Caco-2 (cell line): Measurements from ENCODE around the gene IL22RA1. TPM values are rescaled to one million over a fixed set of nuclear protein-coding genes. Genes with fewer than 3 reads are reported as not detected.

Experiments used
- Bru-seq: library from RNA; stranded (reverse); fragments of 400-500 nt; gene quantifications from one replicate; lab custom pipeline; 2021; lab: Mats Ljungman, UMichigan
- BruChase-seq, 2 experiments: library from RNA; stranded (reverse); fragments of 400-500 nt; gene quantifications; one replicate each; lab custom pipeline; 2021; lab: Mats Ljungman, UMichigan
- BruUV-seq: library from RNA; stranded (reverse); fragments of 400-500 nt; replicated peaks from 2 replicates; lab custom pipeline; 2021; lab: Mats Ljungman, UMichigan
- CTCF ChIA-PET: fragments of 300-600 bp; sonication (Branson Sonifier 250); formaldehyde crosslinking; loops from one replicate; lab custom pipeline; 2022; ENCODE audit warnings: antibody characterized with exemption; lab: Charles Lee
- POLR2A ChIA-PET: fragments of 300-600 bp; sonication (Branson Sonifier 250); formaldehyde crosslinking; loops from one replicate; lab custom pipeline; 2022; ENCODE audit warnings: antibody characterized with exemption; lab: Charles Lee
- DNase-seq, 2 experiments: peaks; one replicate each; pipeline versions ENCODE4 v3.0.0 to v3.0.0-alpha.2; 2020 to 2022
- H3K27me3 ChIP-seq: replicated peaks from 2 replicates; pipeline ENCODE4 v1.6.0; 2011; ENCODE audit warnings: low read length; ENCODE audit not compliant: control insufficient read depth, insufficient read depth
- H3K36me3 ChIP-seq: 2 replicates; pipeline ENCODE4 v1.5.1; 2011; ENCODE audit warnings: low read length; ENCODE audit not compliant: control insufficient read depth, insufficient read depth
- H3K4me1 ChIP-seq: fragments of 250-450 bp; sonication (Bioruptor Pico); 2 replicates; pipeline ENCODE4 v1.5.1; 2020; ENCODE audit warnings: mild to moderate bottlenecking
- H3K4me3 ChIP-seq: 2 replicates; pipeline ENCODE4 v1.5.1; 2011; ENCODE audit warnings: low read depth, mild to moderate bottlenecking, control low read depth, low read length
- H3K9me3 ChIP-seq: fragments of 250-450 bp; sonication (Bioruptor Pico); 2 replicates; pipeline ENCODE4 v1.5.1; 2020; ENCODE audit warnings: mild to moderate bottlenecking, moderate library complexity
- H3K27ac Mint-ChIP-seq: one replicate; pipeline ENCODE4 v1.8.0; 2022; ENCODE audit warnings: mixed read lengths; ENCODE audit not compliant: unreplicated experiment
- H3K27me3 Mint-ChIP-seq: one replicate; pipeline ENCODE4 v1.8.0; 2022; ENCODE audit warnings: mixed read lengths; ENCODE audit not compliant: insufficient read depth, unreplicated experiment
- H3K36me3 Mint-ChIP-seq: one replicate; pipeline ENCODE4 v1.8.0; 2022; ENCODE audit warnings: mild to moderate bottlenecking, mixed read lengths; ENCODE audit not compliant: insufficient read depth, unreplicated experiment
- H3K4me1 Mint-ChIP-seq: one replicate; pipeline ENCODE4 v1.8.0; 2022; ENCODE audit warnings: low read depth, mixed read lengths; ENCODE audit not compliant: unreplicated experiment
- H3K4me3 Mint-ChIP-seq: one replicate; pipeline ENCODE4 v1.8.0; 2022; ENCODE audit warnings: mild to moderate bottlenecking, moderate library complexity, mixed read lengths; ENCODE audit not compliant: unreplicated experiment
- H3K9me3 Mint-ChIP-seq: one replicate; pipeline ENCODE4 v1.8.0; 2022; ENCODE audit warnings: mixed read lengths; ENCODE audit not compliant: unreplicated experiment
- CTCF ChIP-seq, 2 experiments: fragments of 200-600 bp in 1 of 2; IDR thresholded peaks; 1 replicate in 1 of 2; 2 replicates in 1 of 2; pipeline versions ENCODE4 v1.5.1 to v1.8.0; 2011 to 2022; ENCODE audit warnings: antibody characterized with exemption in 1 of 2, control low read depth in 1 of 2, inconsistent platforms in 1 of 2, low read depth in 1 of 2, low read length in 1 of 2, mild to moderate bottlenecking in 1 of 2, moderate library complexity in 1 of 2; ENCODE audit not compliant: insufficient read depth in 1 of 2, severe bottlenecking in 1 of 2, unreplicated experiment in 1 of 2
- intact Hi-C: fragments of 100-400 bp; cut with micrococcal nuclease; formaldehyde crosslinking; loops from one replicate; pipeline ENCODE4 v1.10.0; 2022; ENCODE audit not compliant: unreplicated experiment
- long read RNA-seq: library from polyadenylated mRNA; stranded (forward); transcript quantifications from one replicate; pipeline ENCODE4 v2.0.0, GENCODE V29; 2022
- total RNA-seq: library from RNA; stranded (reverse); gene quantifications from 2 replicates; pipeline ENCODE4 v1.2.3, GENCODE V29; 2022

IL22RA1 gene
- total RNA-seq (1.7 and 2.5 TPM in 2 replicates), Bru-seq, nascent RNA (percentile 39 among the genes with signal in this experiment), BruChase-seq, experiment 1, labeled RNA remaining after a 2-hour chase (percentile 35 among the genes with signal in this experiment), BruChase-seq, experiment 2, labeled RNA remaining after a 6-hour chase (percentile 38 among the genes with signal in this experiment)
- long read RNA-seq = 0 reads

- peak; percentile 34 to 81 for DNase-seq
- Mint-ChIP-seq H3K27me3 (no peaks in the 10 kb centered on the region), H3K4me1 (peaks cover 13% of the 10 kb centered on the region), H3K36me3 (no peaks in the 10 kb centered on the region), H3K27ac (peak within 1 kb of the TSS; percentile 42), H3K9me3 (no peaks in the 10 kb centered on the region), H3K4me3 (peak within 1 kb of the TSS; percentile 37)
- no peaks in the 10 kb centered on the region for H3K27me3 ChIP-seq
- intact Hi-C loops = no loop called here
- BruUV-seq = no TSS peak
- ChIA-PET POLR2A (no interaction called here), CTCF (interaction anchor here (0.6 to 1.2 kb wide), 2 partner anchors 9 to 497 kb away, joined by 3 read pairs; no protein-coding TSS in a partner anchor)
- peak within 1 kb of the TSS; percentile 26 for H3K4me3 ChIP-seq
- no peaks in the 10 kb centered on the region for H3K36me3 ChIP-seq
- TF ChIP-seq CTCF (IDR thresholded peaks at IDR 0.05; ENCODE audit: insufficient read depth in 1 of 2, low read depth in 1 of 2, low read length in 1 of 2, severe bottlenecking in 1 of 2, unreplicated experiment in 1 of 2) = no peak
- peaks cover 14% of the 10 kb centered on the region for H3K4me1 ChIP-seq
- H3K9me3 ChIP-seq = no peaks in the 10 kb centered on the region
Observed at GRCh38 chr1:24142546-24143534, at the start of gene IL22RA1. IL22RA1 (minus strand) TSS chr1:24143140; CDS start chr1:24143082, 58 bp downstream.

GRCh38 chr1:24191860-24192259 lies 48.9 kb upstream of the IL22RA1 start:
- Histone ChIP-seq H3K4me1 (no peaks in the 10 kb centered on the region), H3K4me3 (no peak overlapping the region), H3K9me3 (no peaks in the 10 kb centered on the region), H3K36me3 (no peaks in the 10 kb centered on the region), H3K27me3 (no peaks in the 10 kb centered on the region)
- H3K27me3 Mint-ChIP-seq = no peaks in the 10 kb centered on the region
- no peak overlapping the region for H3K27ac Mint-ChIP-seq
- CTCF ChIA-PET = no interaction called here
- BruUV-seq = no TSS peak
- intact Hi-C loops = no loop called here
- no peak for DNase-seq
- no peak for TF ChIP-seq CTCF (IDR thresholded peaks at IDR 0.05; ENCODE audit: insufficient read depth in 1 of 2, low read depth in 1 of 2, low read length in 1 of 2, severe bottlenecking in 1 of 2, unreplicated experiment in 1 of 2)
- H3K4me1 Mint-ChIP-seq = no peaks in the 10 kb centered on the region
- H3K9me3 Mint-ChIP-seq = no peaks in the 10 kb centered on the region
- POLR2A ChIA-PET = no interaction called here
- H3K36me3 Mint-ChIP-seq = peaks cover 4% of the 10 kb centered on the region
- no peak overlapping the region for H3K4me3 Mint-ChIP-seq

GRCh38 chr1:24190983-24191461 lies 48.1 kb upstream of the IL22RA1 start:
- peaks cover 1% of the 10 kb centered on the region; the same call in 1 of the 2 replicates for H3K4me1 ChIP-seq

More at GRCh38 chr1:24190983-24191461, 48.1 kb upstream of the IL22RA1 start:
- ChIA-PET CTCF (no interaction called here), POLR2A (interaction anchor here (1.2 kb wide), 1 partner anchor 41 kb away, joined by 8 read pairs; no protein-coding TSS in a partner anchor)
- H3K9me3 Mint-ChIP-seq = no peaks in the 10 kb centered on the region
- peaks cover 4% of the 10 kb centered on the region for H3K36me3 Mint-ChIP-seq
- Histone ChIP-seq H3K27me3 (no peaks in the 10 kb centered on the region), H3K4me3 (no peak overlapping the region), H3K9me3 (no peaks in the 10 kb centered on the region), H3K36me3 (no peaks in the 10 kb centered on the region)
- H3K27me3 Mint-ChIP-seq = no peaks in the 10 kb centered on the region
- intact Hi-C loops = no loop called here
- no peaks in the 10 kb centered on the region for H3K4me1 Mint-ChIP-seq
- TF ChIP-seq CTCF (IDR thresholded peaks at IDR 0.05; ENCODE audit: insufficient read depth in 1 of 2, low read depth in 1 of 2, low read length in 1 of 2, severe bottlenecking in 1 of 2, unreplicated experiment in 1 of 2) = no peak
- no peak overlapping the region for H3K4me3 Mint-ChIP-seq
- H3K27ac Mint-ChIP-seq = no peak overlapping the region
- DNase-seq = no peak
- BruUV-seq = no TSS peak
